GM18519 (cell line): ENCODE measurements around the gene GGN.
"Not testable (repeated sequence)": the region's sequence is repeated elsewhere in the genome, so short reads cannot be mapped to it uniquely, and the experiment has no call there.

Experiments
- ATAC-seq: cut with Tn5 transposase; IDR thresholded peaks from one replicate; pipeline ENCODE4 v1.9.1; 2021; ENCODE audit warnings: mild to moderate bottlenecking, moderate library complexity; ENCODE audit not compliant: unreplicated experiment, low FRiP score

The GGN gene

GRCh38 chr19:38367041-38367440, 20.8 kb downstream of the GGN start:
- ATAC-seq = no peak

GRCh38 chr19:38362946-38363688, 24.7 kb downstream of the GGN start:
- ATAC-seq = not testable (repeated sequence)

- no peak for ATAC-seq
Observed at GRCh38 chr19:38362076-38362945, 25.5 kb downstream of the GGN start.

GRCh38 chr19:38361633-38362075, 26.2 kb downstream of the GGN start:
- ATAC-seq = no peak

- ATAC-seq = no peak
Observed at GRCh38 chr19:38360839-38361631, 26.8 kb downstream of the GGN start.

- ATAC-seq = no peak
Observed at GRCh38 chr19:38360351-38360750, 27.5 kb downstream of the GGN start.

GRCh38 chr19:38359242-38360021, 28.4 kb downstream of the GGN start:
- no peak for ATAC-seq

- ATAC-seq = no peak
Observed at GRCh38 chr19:38358071-38358470, 29.8 kb downstream of the GGN start.

GRCh38 chr19:38355728-38356725, 31.8 kb downstream of the GGN start:
- no peak for ATAC-seq

- no peak for ATAC-seq
Observed at GRCh38 chr19:38352611-38353010, 35.2 kb downstream of the GGN start.

- no peak for ATAC-seq
Observed at GRCh38 chr19:38351865-38352395, 35.9 kb downstream of the GGN start.

- no peak for ATAC-seq
Observed at GRCh38 chr19:38350883-38351282, 37.0 kb downstream of the GGN start.

GRCh38 chr19:38346837-38347236, 41.0 kb downstream of the GGN start:
- ATAC-seq = no peak

- ATAC-seq = no peak
Observed at GRCh38 chr19:38340927-38341326, 46.9 kb downstream of the GGN start.

GRCh38 chr19:38339011-38339410, 48.8 kb downstream of the GGN start:
- not testable (repeated sequence) for ATAC-seq

GRCh38 chr19:38337360-38337653, 50.5 kb downstream of the GGN start:
- no peak for ATAC-seq

GRCh38 chr19:38336638-38337359, 51.0 kb downstream of the GGN start:
- peak; percentile 32 for ATAC-seq

GRCh38 chr19:38335949-38336637, 51.7 kb downstream of the GGN start:
- ATAC-seq = peak; percentile 44
